PC-3 (cell line): ENCODE results near the gene SFMBT2. TPM values are rescaled to one million over a fixed set of nuclear protein-coding genes. Genes with fewer than 3 reads are reported as not detected.

ENCODE experiments used
- ATAC-seq: fragments of 200-7000 bp; cut with Tn5 transposase; 2 replicates; pipeline ENCODE4 v1.9.1; 2020; ENCODE audit warnings: mild to moderate bottlenecking, moderate library complexity
- Bru-seq: library from RNA; stranded (reverse); fragments of 400-500 nt; gene quantifications from one replicate; lab custom pipeline; 2021; lab: Mats Ljungman, UMichigan
- BruChase-seq, 2 experiments: library from RNA; stranded (reverse); fragments of 400-500 nt; gene quantifications; one replicate each; lab custom pipeline; 2021; lab: Mats Ljungman, UMichigan
- BruUV-seq: library from RNA; stranded (reverse); fragments of 400-500 nt; replicated peaks from 2 replicates; lab custom pipeline; 2021; lab: Mats Ljungman, UMichigan
- CTCF ChIA-PET: fragments of 300-600 bp; sonication (Branson Sonifier 250); formaldehyde crosslinking; loops from one replicate; lab custom pipeline; 2022; ENCODE audit warnings: antibody characterized with exemption; lab: Charles Lee
- POLR2A ChIA-PET: fragments of 300-600 bp; sonication (Branson Sonifier 250); formaldehyde crosslinking; loops from one replicate; lab custom pipeline; 2022; ENCODE audit warnings: antibody characterized with exemption; ENCODE audit not compliant: unreplicated experiment; lab: Charles Lee
- DNase-seq: peaks from one replicate; pipeline ENCODE4 v3.0.0-alpha.2; 2015
- H2AFZ ChIP-seq: fragments of 300-600 bp; sonication (generic); 2 replicates; pipeline ENCODE4 v1.6.0; 2016; ENCODE audit warnings: antibody characterized with exemption, low read length
- H3F3A ChIP-seq: fragments of 300-600 bp; sonication (generic); one replicate; pipeline ENCODE4 v1.6.0; 2017; ENCODE audit warnings: antibody characterized with exemption, low read length, control low read depth, mild to moderate bottlenecking; ENCODE audit not compliant: unreplicated experiment
- H3K27ac ChIP-seq: fragments of 300-600 bp; sonication (generic); 2 replicates; pipeline ENCODE4 v1.5.1; 2016; ENCODE audit warnings: mild to moderate bottlenecking, low read length
- H3K27me3 ChIP-seq: fragments of 300-600 bp; sonication (generic); 2 replicates; pipeline ENCODE4 v1.6.1; 2016; ENCODE audit warnings: low read length, mixed read lengths
- H3K36me3 ChIP-seq: fragments of 300-600 bp; sonication (generic); 2 replicates; pipeline ENCODE4 v1.6.1; 2016; ENCODE audit warnings: low read depth, mixed run types, low read length, mixed read lengths
- H3K4me1 ChIP-seq: fragments of 300-600 bp; sonication (generic); 2 replicates; pipeline ENCODE4 v1.5.1; 2016; ENCODE audit warnings: low read length; ENCODE audit not compliant: insufficient read depth
- H3K4me2 ChIP-seq: fragments of 300-600 bp; sonication (generic); 2 replicates; pipeline ENCODE4 v1.6.0; 2016; ENCODE audit warnings: low read length
- H3K4me3 ChIP-seq: fragments of 300-600 bp; sonication (generic); 2 replicates; pipeline ENCODE4 v1.5.1; 2016; ENCODE audit warnings: mild to moderate bottlenecking, low read length, mixed read lengths
- H3K79me2 ChIP-seq: fragments of 300-600 bp; sonication (generic); 2 replicates; pipeline ENCODE4 v1.6.1; 2017; ENCODE audit warnings: low read length, mixed read lengths
- H3K9ac ChIP-seq: fragments of 300-600 bp; sonication (generic); 2 replicates; pipeline ENCODE4 v1.6.0; 2016; ENCODE audit warnings: mild to moderate bottlenecking, low read length
- H3K9me2 ChIP-seq: fragments of 300-600 bp; sonication (generic); replicated peaks from 2 replicates; pipeline ENCODE4 v1.6.1; 2016; ENCODE audit warnings: mixed run types, low read length, mixed read lengths
- H3K9me3 ChIP-seq: fragments of 300-600 bp; sonication (generic); 2 replicates; pipeline ENCODE4 v1.6.1; 2016; ENCODE audit warnings: low read length, mixed read lengths
- H4K20me1 ChIP-seq: fragments of 300-600 bp; sonication (generic); 2 replicates; pipeline ENCODE4 v1.6.1; 2016; ENCODE audit warnings: low read length, mixed read lengths
- EZH2 ChIP-seq: fragments of 300-600 bp; sonication (generic); IDR thresholded peaks from one replicate; pipeline ENCODE4 v1.6.1; 2017; ENCODE audit warnings: antibody characterized with exemption, mild to moderate bottlenecking, low read length; ENCODE audit not compliant: unreplicated experiment
- EZH2phosphoT487 ChIP-seq: fragments of 300-600 bp; sonication (generic); IDR thresholded peaks from 2 replicates; pipeline ENCODE4 v1.6.1; 2018; ENCODE audit warnings: mild to moderate bottlenecking, antibody characterized with exemption, low read length, borderline replicate concordance
- intact Hi-C: fragments of 100-400 bp; cut with micrococcal nuclease; formaldehyde crosslinking; loops from 2 replicates; pipeline ENCODE4 v1.9.0; 2023
- long read RNA-seq: library from polyadenylated mRNA; unstranded; transcript quantifications from one replicate; pipeline ENCODE4 v2.0.0, GENCODE V29; 2021; ENCODE audit not compliant: unreplicated experiment
- total RNA-seq: library from RNA; depleted of rRNA; stranded (reverse); fragments of >200 nt; gene quantifications from 2 replicates; pipeline ENCODE4 v1.2.3, GENCODE V29; 2014; rRNA removed
- TF ChIP-seq, protein P1 (sequence below): fragments of 300-600 bp; sonication (generic); conservative IDR thresholded peaks from 2 replicates; pipeline ENCODE4 v1.5.1; 2017; ENCODE audit warnings: antibody characterized with exemption, low read depth, mild to moderate bottlenecking, low read length

The SFMBT2 gene
- total RNA-seq, result 1.9 and 2.1 TPM in 2 replicates
- Bru-seq, nascent RNA, result percentile 45 among the genes with signal in this experiment
- percentile 43 among the genes with signal in this experiment for BruChase-seq, experiment 1, labeled RNA remaining after a 6-hour chase
- percentile 46 among the genes with signal in this experiment for BruChase-seq, experiment 2, labeled RNA remaining after a 2-hour chase
- long read RNA-seq, partial matches to known transcripts, result 0 of 2 reads
- long read RNA-seq, other reads (novel, unspliced or antisense), result 2 of 2 reads

DNA sequence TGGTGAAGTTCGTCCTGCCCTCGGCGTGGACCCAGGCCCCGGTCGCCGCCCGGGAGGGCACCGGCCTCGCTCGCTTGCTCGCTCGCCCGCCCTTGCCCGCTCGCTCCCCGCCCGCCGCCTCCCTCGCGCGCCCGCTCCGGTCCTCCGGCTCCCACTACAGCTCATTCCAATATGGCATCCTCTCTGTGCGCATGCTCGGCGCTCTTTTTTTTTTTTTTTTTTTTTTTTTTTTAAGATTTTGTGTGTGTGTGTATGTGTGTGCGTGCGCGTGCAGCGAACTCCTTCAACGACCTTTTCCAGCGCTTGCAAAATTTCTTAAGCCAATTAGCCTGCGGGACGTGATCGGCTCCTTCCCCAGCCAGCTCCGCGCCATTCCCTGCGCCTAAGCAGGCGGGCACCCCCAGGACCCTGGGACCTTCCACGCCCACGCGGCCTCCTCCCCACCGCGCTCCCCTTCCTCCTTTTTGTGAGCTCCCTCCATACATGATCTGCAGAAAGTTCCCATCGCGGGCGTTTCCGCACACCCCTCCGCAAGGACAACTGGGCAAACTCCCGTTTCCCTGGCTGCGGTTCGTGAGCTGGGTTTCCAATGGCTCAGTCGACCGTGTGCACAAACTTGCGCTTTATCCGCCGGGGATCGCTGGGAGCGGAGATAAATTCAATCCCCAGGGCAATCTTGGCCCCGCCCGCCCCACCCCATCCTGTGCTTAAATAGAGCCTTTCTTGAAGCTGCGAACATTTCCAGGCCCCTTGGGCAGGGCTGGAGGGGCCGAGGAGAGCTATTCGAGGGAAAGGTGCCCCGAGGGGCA, at the start of gene SFMBT2:
Gene SFMBT2 (minus strand): TSS at position 173 of the 809 bp plus-strand sequence. CDS start 29,136 bp downstream, outside the sequence.
- Histone ChIP-seq H3F3A (no peaks in the 10 kb centered on the region), H3K36me3 (no peaks in the 10 kb centered on the region), H3K4me3 (peak within 1 kb of the TSS; percentile 81), H2AFZ (peak within 1 kb of the TSS; percentile 74), H3K27me3 (peaks cover 10% of the 10 kb centered on the region), H3K4me2 (peak within 1 kb of the TSS; percentile 86), H3K9ac (peak within 1 kb of the TSS; percentile 84), H3K27ac (peak within 1 kb of the TSS; percentile 32), H3K79me2 (peaks cover 6% of the 10 kb centered on the region; the same call in 1 of the 2 replicates), H3K9me2 (no peaks in the 10 kb centered on the region), H3K9me3 (no peaks in the 10 kb centered on the region), H4K20me1 (no peaks in the 10 kb centered on the region), H3K4me1 (no peaks in the 10 kb centered on the region)
- no peak for TF ChIP-seq EZH2
- CTCF ChIA-PET, result interaction anchor here (0.6 to 0.7 kb wide), 9 partner anchors 10 to 1210 kb away, joined by 4 to 17 read pairs (median 6); no protein-coding TSS in a partner anchor
- intact Hi-C loops, result no loop called here
- ATAC-seq (peak; percentile 37), DNase-seq (peak; percentile 27)
- POLR2A ChIA-PET, result interaction anchor here (0.6 kb wide), 1 partner anchor 41 kb away, joined by 10 read pairs; no protein-coding TSS in a partner anchor
- no TSS peak for BruUV-seq

DNA sequence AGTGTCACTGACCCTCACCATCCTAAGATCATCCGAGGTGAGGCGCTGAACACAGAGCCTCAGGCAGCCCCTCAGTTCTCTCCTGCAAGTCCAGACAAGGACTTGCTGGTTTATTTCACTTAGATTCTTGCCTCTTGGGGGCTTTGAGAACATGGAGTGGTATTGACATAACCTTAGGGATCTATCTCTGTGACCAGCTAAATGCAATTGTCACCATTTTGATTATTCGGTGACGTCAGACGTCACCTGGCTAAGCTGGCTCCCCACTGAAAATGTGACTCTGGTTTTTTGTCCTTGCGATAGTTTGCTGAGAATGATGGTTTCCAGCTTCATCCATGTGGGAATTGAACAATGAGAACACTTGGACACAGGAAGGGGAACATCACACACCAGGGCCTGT, 49.2 kb upstream of the SFMBT2 start:
- TF ChIP-seq EZH2 (no peak), EZH2phosphoT487 (no peak)
- TF ChIP-seq, protein P1, sequence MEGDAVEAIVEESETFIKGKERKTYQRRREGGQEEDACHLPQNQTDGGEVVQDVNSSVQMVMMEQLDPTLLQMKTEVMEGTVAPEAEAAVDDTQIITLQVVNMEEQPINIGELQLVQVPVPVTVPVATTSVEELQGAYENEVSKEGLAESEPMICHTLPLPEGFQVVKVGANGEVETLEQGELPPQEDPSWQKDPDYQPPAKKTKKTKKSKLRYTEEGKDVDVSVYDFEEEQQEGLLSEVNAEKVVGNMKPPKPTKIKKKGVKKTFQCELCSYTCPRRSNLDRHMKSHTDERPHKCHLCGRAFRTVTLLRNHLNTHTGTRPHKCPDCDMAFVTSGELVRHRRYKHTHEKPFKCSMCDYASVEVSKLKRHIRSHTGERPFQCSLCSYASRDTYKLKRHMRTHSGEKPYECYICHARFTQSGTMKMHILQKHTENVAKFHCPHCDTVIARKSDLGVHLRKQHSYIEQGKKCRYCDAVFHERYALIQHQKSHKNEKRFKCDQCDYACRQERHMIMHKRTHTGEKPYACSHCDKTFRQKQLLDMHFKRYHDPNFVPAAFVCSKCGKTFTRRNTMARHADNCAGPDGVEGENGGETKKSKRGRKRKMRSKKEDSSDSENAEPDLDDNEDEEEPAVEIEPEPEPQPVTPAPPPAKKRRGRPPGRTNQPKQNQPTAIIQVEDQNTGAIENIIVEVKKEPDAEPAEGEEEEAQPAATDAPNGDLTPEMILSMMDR, result no peak
- intact Hi-C loops, result no loop called here
- H3K9me2 ChIP-seq, result no peaks in the 10 kb centered on the region
- H3K79me2 ChIP-seq, result no peaks in the 10 kb centered on the region
- DNase-seq, result no peak
- H3K9me3 ChIP-seq, result no peaks in the 10 kb centered on the region
- no peak overlapping the region for H3K4me3 ChIP-seq
- ATAC-seq, result no peak
- H3K4me1 ChIP-seq, result no peaks in the 10 kb centered on the region
- no peaks in the 10 kb centered on the region; the same call in 1 of the 2 replicates for H3K27me3 ChIP-seq
- no peaks in the 10 kb centered on the region for H3F3A ChIP-seq
- H4K20me1 ChIP-seq, result no peaks in the 10 kb centered on the region
- BruUV-seq, result no TSS peak
- no peak overlapping the region for H3K27ac ChIP-seq
- no peaks in the 10 kb centered on the region for H3K36me3 ChIP-seq
- H2AFZ ChIP-seq, result no peak overlapping the region
- no peak overlapping the region for H3K4me2 ChIP-seq
- CTCF ChIA-PET, result no interaction called here
- no peak overlapping the region for H3K9ac ChIP-seq
- POLR2A ChIA-PET, result no interaction called here

DNA sequence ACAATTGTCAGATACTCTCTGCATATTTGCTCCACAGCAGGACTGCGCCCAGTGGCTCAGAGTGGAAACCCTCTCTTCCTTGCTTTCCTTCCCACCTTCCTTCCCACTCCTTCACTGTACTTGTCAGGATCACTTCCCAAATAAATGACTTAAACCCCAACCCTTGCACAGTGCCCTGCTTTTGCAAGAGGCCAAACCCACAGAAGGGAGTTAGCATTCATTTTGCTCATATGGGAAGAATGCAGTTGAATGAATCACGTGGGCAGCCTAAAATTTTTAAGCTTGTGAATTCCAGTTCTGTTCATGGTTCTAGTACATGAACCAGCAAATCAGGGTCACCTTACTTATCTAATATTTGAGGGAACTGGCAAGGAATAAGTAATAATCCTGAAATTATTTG, 47.7 kb upstream of the SFMBT2 start:
- POLR2A ChIA-PET, result no interaction called here
- Histone ChIP-seq H3K4me2 (no peak overlapping the region), H3K4me3 (no peak overlapping the region), H3K9me3 (no peaks in the 10 kb centered on the region), H3K9me2 (no peaks in the 10 kb centered on the region), H3K79me2 (no peaks in the 10 kb centered on the region), H3K27me3 (no peaks in the 10 kb centered on the region), H3F3A (no peaks in the 10 kb centered on the region), H4K20me1 (no peaks in the 10 kb centered on the region), H2AFZ (no peak overlapping the region), H3K36me3 (no peaks in the 10 kb centered on the region), H3K27ac (no peak overlapping the region), H3K4me1 (no peaks in the 10 kb centered on the region), H3K9ac (no peak overlapping the region)
- TF ChIP-seq EZH2phosphoT487 (no peak), EZH2 (no peak)
- TF ChIP-seq, protein P1, result no peak
- no peak for DNase-seq
- intact Hi-C loops, result no loop called here
- CTCF ChIA-PET, result no interaction called here
- ATAC-seq, result no peak
- BruUV-seq, result no TSS peak
